AG09319 (cell line): Measurements from ENCODE around the gene CCL16.
A peak's percentile ranks its signal among the peaks of the same experiment; 100 is the strongest.

Experiments
- DNase-seq: peaks from one replicate; pipeline ENCODE4 v3.0.0-alpha.2; 2010; ENCODE audit warnings: low read depth; ENCODE audit errors: extremely low read depth
- CTCF ChIP-seq: IDR thresholded peaks from 2 replicates; pipeline ENCODE4 v1.5.1; 2011; ENCODE audit warnings: low read depth, mild to moderate bottlenecking, inconsistent platforms, low read length, moderate library complexity

Gene CCL16

GRCh38 chr17:35932586-35932985 is 48.7 kb downstream of the CCL16 start:
- TF ChIP-seq CTCF = no peak

GRCh38 chr17:35931794-35932425 is 49.4 kb downstream of the CCL16 start:
- DNase-seq = no peak
- TF ChIP-seq CTCF = no peak

More at GRCh38 chr17:35932586-35932985, 48.7 kb downstream of the CCL16 start:
- no peak for DNase-seq

- peak; percentile 10 for DNase-seq
Observed at GRCh38 chr17:35930211-35931065, 50.9 kb downstream of the CCL16 start, which contains the start of gene RDM1. RDM1 (minus strand) TSS chr17:35930773; CDS start chr17:35930727, 46 bp downstream.

GRCh38 chr17:35927714-35928113 is 53.6 kb downstream of the CCL16 start:
- TF ChIP-seq CTCF = no peak
- DNase-seq = no peak

More at GRCh38 chr17:35930211-35931065, 50.9 kb downstream of the CCL16 start, which contains the start of gene RDM1:
- TF ChIP-seq CTCF = no peak
